Measurements from ENCODE around the gene MRO.

The MRO gene

DNA sequence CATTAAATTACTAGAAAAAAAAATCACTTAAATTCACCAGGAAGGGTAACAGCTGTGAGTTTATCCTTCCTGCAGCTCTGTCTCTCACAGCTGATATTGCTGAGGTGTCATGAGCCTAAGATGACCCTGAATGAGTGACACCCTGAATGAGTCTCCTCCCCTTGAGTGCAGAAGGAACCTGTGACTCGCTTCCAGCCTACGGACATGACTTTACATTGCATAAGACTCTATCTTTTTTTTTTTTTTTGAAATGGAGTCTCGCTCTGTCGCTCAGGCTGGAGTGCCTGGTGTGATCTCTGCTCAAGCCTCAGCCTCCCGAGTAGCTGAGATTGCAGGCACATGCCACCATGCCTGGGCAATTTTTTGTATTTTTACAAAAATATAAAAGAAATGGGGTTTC lies 14.1 kb downstream of the MRO start:
- no peak overlapping the region for H3K4me3 ChIP-seq (ENCODE audit: low read length)
- H3K36me3 ChIP-seq (ENCODE audit: control insufficient read depth, low read length): no peaks in the 10 kb centered on the region
- no peaks in the 10 kb centered on the region for H3K79me2 ChIP-seq (ENCODE audit: control insufficient read depth, low read length)
- H4K20me1 ChIP-seq (ENCODE audit: control insufficient read depth, insufficient read depth, low read depth, low read length): no peaks in the 10 kb centered on the region
- H3K27me3 ChIP-seq (ENCODE audit: control insufficient read depth, low read length): peaks cover 5% of the 10 kb centered on the region; the same call in 1 of the 2 replicates
- peaks cover 20% of the 10 kb centered on the region for H3K4me1 ChIP-seq (ENCODE audit: control insufficient read depth, low read length)
- H3K27ac ChIP-seq (ENCODE audit: low read depth, low read length): no peak overlapping the region
- H3F3A ChIP-seq (ENCODE audit: control insufficient read depth, insufficient read depth): no peaks in the 10 kb centered on the region
- no peaks in the 10 kb centered on the region for H3K9me2 ChIP-seq (replicated peaks; ENCODE audit: control insufficient read depth, low read length)
- H3K4me2 ChIP-seq (ENCODE audit: low read length): no peak overlapping the region
- H3K9me3 ChIP-seq (ENCODE audit: control insufficient read depth, insufficient read depth, low read length): no peaks in the 10 kb centered on the region
- TF ChIP-seq EZH2phosphoT487 (IDR thresholded peaks at IDR 0.05; ENCODE audit: borderline replicate concordance, low read length) (no peak), CTCF (IDR thresholded peaks at IDR 0.05; ENCODE audit: low read depth, low read length, poor library complexity, severe bottlenecking) (no peak)

DNA sequence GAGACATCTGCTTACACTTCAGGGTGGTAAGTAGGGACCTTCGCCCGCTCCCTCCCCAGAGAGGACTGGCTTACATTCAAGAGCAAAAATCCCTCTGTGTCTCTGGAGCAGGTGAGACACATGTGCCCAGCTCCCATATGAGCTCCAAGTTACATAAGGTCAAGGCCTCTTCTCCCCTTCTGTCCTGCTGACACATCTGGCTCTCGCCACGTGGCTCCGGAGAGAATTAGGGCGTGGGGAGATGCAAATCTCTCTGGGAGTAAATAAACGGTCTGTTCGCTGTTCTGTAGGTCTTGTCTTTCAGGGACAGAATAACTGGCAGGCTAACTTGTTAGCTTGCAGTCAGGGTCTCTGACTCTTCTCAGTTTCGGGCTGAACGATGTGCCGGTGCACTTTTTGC lies 16.2 kb downstream of the MRO start:
- Histone ChIP-seq H3K9me3 (ENCODE audit: control insufficient read depth, insufficient read depth, low read length) (no peaks in the 10 kb centered on the region), H3K4me3 (ENCODE audit: low read length) (no peak overlapping the region), H3K4me1 (ENCODE audit: control insufficient read depth, low read length) (peaks cover 19% of the 10 kb centered on the region), H3K79me2 (ENCODE audit: control insufficient read depth, low read length) (no peaks in the 10 kb centered on the region), H3K27ac (ENCODE audit: low read depth, low read length) (no peak overlapping the region), H3K4me2 (ENCODE audit: low read length) (no peak overlapping the region), H4K20me1 (ENCODE audit: control insufficient read depth, insufficient read depth, low read depth, low read length) (no peaks in the 10 kb centered on the region), H3K27me3 (ENCODE audit: control insufficient read depth, low read length) (peaks cover 5% of the 10 kb centered on the region), H3F3A (ENCODE audit: control insufficient read depth, insufficient read depth) (no peaks in the 10 kb centered on the region), H3K36me3 (ENCODE audit: control insufficient read depth, low read length) (no peaks in the 10 kb centered on the region), H3K9me2 (replicated peaks; ENCODE audit: control insufficient read depth, low read length) (no peaks in the 10 kb centered on the region)
- TF ChIP-seq EZH2phosphoT487 (IDR thresholded peaks at IDR 0.05; ENCODE audit: borderline replicate concordance, low read length) (no peak), CTCF (IDR thresholded peaks at IDR 0.05; ENCODE audit: low read depth, low read length, poor library complexity, severe bottlenecking) (no peak)

GRCh38 chr18:50802141-50802540 lies 17.7 kb downstream of the MRO start:
- H3K4me2 ChIP-seq (ENCODE audit: low read length): no peak overlapping the region
- H3K36me3 ChIP-seq (ENCODE audit: control insufficient read depth, low read length): no peaks in the 10 kb centered on the region
- H3K4me1 ChIP-seq (ENCODE audit: control insufficient read depth, low read length): peaks cover 5% of the 10 kb centered on the region
- no peak overlapping the region for H3K27ac ChIP-seq (ENCODE audit: low read depth, low read length)
- H4K20me1 ChIP-seq (ENCODE audit: control insufficient read depth, insufficient read depth, low read depth, low read length): no peaks in the 10 kb centered on the region
- H3K9me3 ChIP-seq (ENCODE audit: control insufficient read depth, insufficient read depth, low read length): no peaks in the 10 kb centered on the region
- H3K9me2 ChIP-seq (replicated peaks; ENCODE audit: control insufficient read depth, low read length): no peaks in the 10 kb centered on the region
- no peaks in the 10 kb centered on the region for H3F3A ChIP-seq (ENCODE audit: control insufficient read depth, insufficient read depth)
- H3K4me3 ChIP-seq (ENCODE audit: low read length): no peak overlapping the region
- H3K27me3 ChIP-seq (ENCODE audit: control insufficient read depth, low read length): peaks cover 13% of the 10 kb centered on the region
- TF ChIP-seq EZH2phosphoT487 (IDR thresholded peaks at IDR 0.05; ENCODE audit: borderline replicate concordance, low read length) (no peak), CTCF (IDR thresholded peaks at IDR 0.05; ENCODE audit: low read depth, low read length, poor library complexity, severe bottlenecking) (no peak)
- no peaks in the 10 kb centered on the region for H3K79me2 ChIP-seq (ENCODE audit: control insufficient read depth, low read length)

DNA sequence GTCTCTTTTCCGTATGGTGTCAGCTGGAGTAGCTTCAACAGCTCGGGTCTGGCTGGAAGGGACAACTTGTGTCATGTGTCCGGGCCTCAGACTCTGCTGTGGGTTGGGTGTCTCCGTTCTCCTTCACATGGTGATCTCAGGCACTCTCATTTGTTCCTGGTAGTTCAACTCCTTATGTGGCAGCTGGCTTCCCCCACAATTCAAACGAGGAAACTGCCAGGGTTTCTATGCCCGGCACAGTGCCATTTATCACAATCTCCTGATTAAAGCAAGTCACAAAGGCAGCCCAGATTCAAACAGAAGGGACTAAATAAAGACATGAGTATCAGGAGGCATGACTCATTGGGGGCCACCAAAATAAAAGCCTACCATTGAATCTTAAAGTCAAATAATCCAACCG lies 22.7 kb downstream of the MRO start:
- Histone ChIP-seq H3K9me2 (replicated peaks; ENCODE audit: control insufficient read depth, low read length) (no peaks in the 10 kb centered on the region), H3F3A (ENCODE audit: control insufficient read depth, insufficient read depth) (no peaks in the 10 kb centered on the region), H3K9me3 (ENCODE audit: control insufficient read depth, insufficient read depth, low read length) (no peaks in the 10 kb centered on the region), H4K20me1 (ENCODE audit: control insufficient read depth, insufficient read depth, low read depth, low read length) (no peaks in the 10 kb centered on the region; the same call in 1 of the 2 replicates), H3K4me2 (ENCODE audit: low read length) (no peak overlapping the region), H3K27me3 (ENCODE audit: control insufficient read depth, low read length) (peaks cover 33% of the 10 kb centered on the region), H3K4me3 (ENCODE audit: low read length) (no peak overlapping the region), H3K27ac (ENCODE audit: low read depth, low read length) (no peak overlapping the region), H3K4me1 (ENCODE audit: control insufficient read depth, low read length) (no peaks in the 10 kb centered on the region), H3K79me2 (ENCODE audit: control insufficient read depth, low read length) (no peaks in the 10 kb centered on the region), H3K36me3 (ENCODE audit: control insufficient read depth, low read length) (no peaks in the 10 kb centered on the region)
- TF ChIP-seq CTCF (IDR thresholded peaks at IDR 0.05; ENCODE audit: low read depth, low read length, poor library complexity, severe bottlenecking): no peak
